ENCODE data around the gene KLHL20.

- TF ChIP-seq EZH2 (IDR thresholded peaks at IDR 0.05; ENCODE audit: low read depth, unreplicated experiment) = no peak
- TF ChIP-seq, protein P1, sequence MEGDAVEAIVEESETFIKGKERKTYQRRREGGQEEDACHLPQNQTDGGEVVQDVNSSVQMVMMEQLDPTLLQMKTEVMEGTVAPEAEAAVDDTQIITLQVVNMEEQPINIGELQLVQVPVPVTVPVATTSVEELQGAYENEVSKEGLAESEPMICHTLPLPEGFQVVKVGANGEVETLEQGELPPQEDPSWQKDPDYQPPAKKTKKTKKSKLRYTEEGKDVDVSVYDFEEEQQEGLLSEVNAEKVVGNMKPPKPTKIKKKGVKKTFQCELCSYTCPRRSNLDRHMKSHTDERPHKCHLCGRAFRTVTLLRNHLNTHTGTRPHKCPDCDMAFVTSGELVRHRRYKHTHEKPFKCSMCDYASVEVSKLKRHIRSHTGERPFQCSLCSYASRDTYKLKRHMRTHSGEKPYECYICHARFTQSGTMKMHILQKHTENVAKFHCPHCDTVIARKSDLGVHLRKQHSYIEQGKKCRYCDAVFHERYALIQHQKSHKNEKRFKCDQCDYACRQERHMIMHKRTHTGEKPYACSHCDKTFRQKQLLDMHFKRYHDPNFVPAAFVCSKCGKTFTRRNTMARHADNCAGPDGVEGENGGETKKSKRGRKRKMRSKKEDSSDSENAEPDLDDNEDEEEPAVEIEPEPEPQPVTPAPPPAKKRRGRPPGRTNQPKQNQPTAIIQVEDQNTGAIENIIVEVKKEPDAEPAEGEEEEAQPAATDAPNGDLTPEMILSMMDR (conservative IDR thresholded peaks at IDR 0.05; ENCODE audit: low read depth in 2 of 2) = no peak
- no peak for TF ChIP-seq EZH2phosphoT487 (IDR thresholded peaks at IDR 0.05; ENCODE audit: unreplicated experiment)
- no peak for TF ChIP-seq POLR2AphosphoS5 (IDR thresholded peaks at IDR 0.05; ENCODE audit: low read depth)
These were observed 42.9 kb downstream of the KLHL20 start for GRCh38 chr1:173757666-173758065.

Measured in GM23338 (cell line).